Heart right ventricle (tissue), 16 donors: ENCODE results near the gene DKK2. TPM values are rescaled to one million over a fixed set of nuclear protein-coding genes. Genes with fewer than 3 reads are reported as not detected.

Experiments used
- ATAC-seq, 8 donors: fragments of 200-7000 bp; cut with Tn5 transposase; one replicate each; pipeline ENCODE4 v1.9.1; 2020; ENCODE audit warnings: mild to moderate bottlenecking in 8 of 8, moderate library complexity in 8 of 8, moderate number of reproducible peaks in 1 of 8
- DNase-seq, 2 donors: peaks; one replicate each; pipeline ENCODE4 v3.0.0-alpha.2; 2020
- H3K27ac ChIP-seq, 10 donors: fragments of 200-600 bp; sonication (generic) in 2 of 10; one replicate each; pipeline versions ENCODE4 v1.5.0 to v1.8.0; 2020 to 2022; ENCODE audit warnings: mild to moderate bottlenecking in 3 of 10
- H3K27me3 ChIP-seq, 7 donors: fragments of 200-600 bp; one replicate each; pipeline ENCODE4 v1.8.0; 2021 to 2022; ENCODE audit warnings: mild to moderate bottlenecking in 2 of 7
- H3K36me3 ChIP-seq, 9 donors: fragments of 200-600 bp; sonication (generic) in 1 of 9; one replicate each; pipeline versions ENCODE4 v1.5.0 to v1.8.0; 2020 to 2022; ENCODE audit warnings: mild to moderate bottlenecking in 2 of 9
- H3K4me1 ChIP-seq, 9 donors: fragments of 200-600 bp; sonication (generic) in 1 of 9; one replicate each; pipeline versions ENCODE4 v1.5.0 to v1.8.0; 2020 to 2022; ENCODE audit warnings: mild to moderate bottlenecking in 4 of 9
- H3K4me3 ChIP-seq, 10 donors: fragments of 200-600 bp; sonication (generic) in 2 of 10; one replicate each; pipeline versions ENCODE4 v1.5.0 to v1.8.0; 2020 to 2022; ENCODE audit warnings: mild to moderate bottlenecking in 7 of 10, moderate library complexity in 2 of 10
- H3K9me3 ChIP-seq, 11 donors: fragments of 200-600 bp in 10 of 11; sonication (generic) in 2 of 11; one replicate each; pipeline versions ENCODE4 v1.5.0 to v1.8.0; 2013 to 2022; ENCODE audit warnings: mild to moderate bottlenecking in 2 of 11, control low read depth in 1 of 11, moderate library complexity in 1 of 11
- whole genome bisulfite sequencing, 2 donors: extraction: QIAGEN DNeasy Blood & Tissue Kit; methylation state at CpG; one replicate each; pipeline ENCODE4 v1.1.7; 2013; ENCODE audit warnings: inconsistent platforms in 1 of 2; 5-methylcytosine and 5-hydroxymethylcytosine counted together
- intact Hi-C, 10 donors: fragments of 100-400 bp; cut with DNase I; formaldehyde crosslinking; loops; one replicate each; pipeline versions ENCODE4 v1.11.1 to v1.14.2; 2022
- polyA plus RNA-seq, 2 donors: library from polyadenylated mRNA; stranded (reverse); fragments of 200-250 nt; gene quantifications; one replicate each; pipeline ENCODE4 v1.2.3, GENCODE V29; 2013
- total RNA-seq, 10 donors: library from RNA; stranded (reverse); fragmentation: NEBNext Ultra II Directional in 3 of 10; extraction: Animal tissue kit (Norgen Biotek cat#: 25700) in 3 of 10; gene quantifications; one replicate each; pipeline versions ENCODE4 v1.2.1 to v1.2.4, GENCODE V29; 2021 to 2023
- TF ChIP-seq, protein P1 (sequence below), 9 donors: fragments of 200-600 bp; sonication (generic) in 2 of 9; IDR thresholded peaks; one replicate each; pipeline versions ENCODE4 v1.5.0 to v1.8.0; 2021 to 2022; ENCODE audit warnings: antibody characterized with exemption in 9 of 9, mild to moderate bottlenecking in 5 of 9, moderate library complexity in 1 of 9
- donor health status: Arrhythmogenic right ventricular cardiomyopathy.
- donor health status: ischemic (EF 13 %, LVEDD 7.1; RV severe dilation, severe dysfunction).
- donor health status: healthy with polysubstance abuse.
- donor health status: DM: no; HTN: yes; CAD: no.
- donor health status: DM: no; HTN: no; CAD: no.
- donor health status: ischemic (EF 25% LVEDD 6.9; RV normal size, moderate dysfunction).
- donor health status: ischemic (EF 25% LVEDD 5.7; RV mildly dilated, moderate dysfunction).
- donor health status: healthy.
- donor health status: DM: yes; HTN: yes; CAD: no.
- donor health status: Ischemic cardiomyopathy.
- donor health status: ischemic (EF 35%, LVEDD 5.7; RV mildly dilated, moderate dysfunction).
- donor health status: nonischemic (EF 11% LVEDD 7.7; RV severe dilation, severe dysfunction).
- donor health status: DM: yes; HTN: yes; CAD: no.
- donor health status: PGD.
- donor health status: ischemic (EF 29% LVEDD 5.4; RV normal size, mild dysfunction).
- donor health status: nonischemic (EF 23%, LVEDD 6.1; RV moderate dilation, normal function).

DKK2 gene
- total and polyA plus RNA-seq, 12 donors = 0.15 to 3.9 (median 1.9) TPM

DNA sequence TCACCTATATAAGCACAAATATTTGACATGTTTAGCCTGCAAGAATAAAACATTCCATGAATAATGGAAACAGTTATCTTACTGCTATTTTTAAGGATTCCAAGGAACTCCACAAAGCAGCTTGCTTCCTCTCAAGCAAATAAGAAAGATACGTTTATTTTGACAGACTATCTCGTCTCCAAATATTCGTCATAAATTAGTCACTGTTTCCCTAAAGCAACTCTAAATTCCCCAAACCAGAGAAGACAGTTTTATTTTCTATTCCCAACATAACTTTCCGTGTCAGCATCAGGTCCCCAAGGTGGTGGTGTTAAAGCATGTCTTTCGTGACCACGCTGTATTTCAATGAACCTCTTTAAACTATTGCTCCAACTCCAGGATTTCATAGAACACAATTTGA lies 24.3 kb upstream of the DKK2 start:
- Histone ChIP-seq H3K36me3 (no peaks in the 10 kb centered on the region), H3K27me3 (no peaks in the 10 kb centered on the region), H3K4me1 (no peaks in the 10 kb centered on the region), H3K4me3 (no peak overlapping the region), H3K9me3 (no peaks in the 10 kb centered on the region), H3K27ac (no peak overlapping the region)
- TF ChIP-seq, protein P1, sequence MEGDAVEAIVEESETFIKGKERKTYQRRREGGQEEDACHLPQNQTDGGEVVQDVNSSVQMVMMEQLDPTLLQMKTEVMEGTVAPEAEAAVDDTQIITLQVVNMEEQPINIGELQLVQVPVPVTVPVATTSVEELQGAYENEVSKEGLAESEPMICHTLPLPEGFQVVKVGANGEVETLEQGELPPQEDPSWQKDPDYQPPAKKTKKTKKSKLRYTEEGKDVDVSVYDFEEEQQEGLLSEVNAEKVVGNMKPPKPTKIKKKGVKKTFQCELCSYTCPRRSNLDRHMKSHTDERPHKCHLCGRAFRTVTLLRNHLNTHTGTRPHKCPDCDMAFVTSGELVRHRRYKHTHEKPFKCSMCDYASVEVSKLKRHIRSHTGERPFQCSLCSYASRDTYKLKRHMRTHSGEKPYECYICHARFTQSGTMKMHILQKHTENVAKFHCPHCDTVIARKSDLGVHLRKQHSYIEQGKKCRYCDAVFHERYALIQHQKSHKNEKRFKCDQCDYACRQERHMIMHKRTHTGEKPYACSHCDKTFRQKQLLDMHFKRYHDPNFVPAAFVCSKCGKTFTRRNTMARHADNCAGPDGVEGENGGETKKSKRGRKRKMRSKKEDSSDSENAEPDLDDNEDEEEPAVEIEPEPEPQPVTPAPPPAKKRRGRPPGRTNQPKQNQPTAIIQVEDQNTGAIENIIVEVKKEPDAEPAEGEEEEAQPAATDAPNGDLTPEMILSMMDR (IDR thresholded peaks at IDR 0.05) = no peak
- no peak for ATAC-seq
- 60 to 63% methylated on average over 6 of the region's 6 CpGs for WGBS, 2 donors
- intact Hi-C loops = no loop called here
- DNase-seq = no peak

DNA sequence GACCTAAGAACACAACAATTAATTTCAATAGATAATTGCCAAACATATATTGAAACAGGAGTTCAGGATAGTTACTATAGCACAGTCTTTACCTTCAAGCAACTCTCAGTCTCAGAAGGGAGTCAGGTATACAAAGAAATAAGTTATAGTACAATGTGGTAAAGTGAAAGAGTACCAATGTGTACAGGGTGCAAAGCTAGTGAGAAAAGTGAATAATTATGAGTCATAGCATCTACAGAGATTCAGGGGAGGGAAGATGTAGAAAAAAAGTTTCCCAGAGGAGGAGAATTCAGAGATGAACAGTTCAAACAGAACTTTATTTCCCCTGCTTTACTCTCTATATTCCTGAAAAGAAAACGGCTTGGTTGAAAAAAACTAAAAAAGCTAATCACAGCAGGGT lies 22.7 kb upstream of the DKK2 start:
- no peak for ATAC-seq
- H3K4me3 ChIP-seq = no peak overlapping the region

DNA sequence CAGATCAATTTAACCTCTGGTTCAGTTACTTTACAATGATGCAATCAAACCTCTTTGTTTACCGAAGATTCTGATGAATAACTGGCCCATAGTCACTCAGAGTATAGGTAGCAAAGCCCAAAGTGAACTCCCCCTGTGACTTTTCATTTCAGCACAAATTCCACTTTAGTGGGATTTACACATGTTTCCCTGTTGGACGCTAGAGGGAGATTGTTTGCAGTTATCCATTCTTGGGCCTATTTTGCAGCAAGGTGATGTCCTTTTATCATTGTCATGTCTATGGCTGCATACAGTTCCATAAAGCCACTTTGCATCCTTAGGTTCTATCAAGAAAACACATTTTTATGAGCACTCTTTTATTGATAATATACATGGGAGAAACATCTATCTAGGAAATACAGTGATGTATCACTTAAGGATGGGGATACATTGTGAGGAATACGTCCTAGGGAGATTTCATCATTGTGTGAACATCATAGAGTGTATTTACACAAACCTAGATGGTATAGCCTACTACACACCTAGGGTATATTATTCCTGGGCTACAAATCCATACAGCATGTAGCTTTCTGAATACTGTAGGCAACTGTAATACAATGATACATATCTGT lies 14.5 kb upstream of the DKK2 start:
- intact Hi-C loops = loop anchor here in 1 of 10 donors (5.0 to 10.0 kb wide), 2 partner anchors 132 to 614 kb away; no protein-coding TSS in a partner anchor
- TF ChIP-seq, protein P1 (IDR thresholded peaks at IDR 0.05) = peak in 7 of 9 donors; percentile 32 to 59 (median 42)
- DNase-seq = no peak
- H3K9me3 ChIP-seq = peaks cover 0 to 22% (median 7%) of the 10 kb centered on the region in 11 donors
- no peak overlapping the region for H3K4me3 ChIP-seq
- H3K36me3 ChIP-seq = no peaks in the 10 kb centered on the region
- ATAC-seq = no peak
- no peaks in the 10 kb centered on the region for H3K27me3 ChIP-seq
- H3K27ac ChIP-seq = no peak overlapping the region
- 51 to 61% methylated on average over 3 of the region's 3 CpGs for WGBS, 2 donors
- no peaks in the 10 kb centered on the region for H3K4me1 ChIP-seq

More for the DNA sequence above, 22.7 kb upstream of the DKK2 start:
- Histone ChIP-seq H3K36me3 (no peaks in the 10 kb centered on the region), H3K27ac (no peak overlapping the region), H3K9me3 (no peaks in the 10 kb centered on the region), H3K4me1 (no peaks in the 10 kb centered on the region), H3K27me3 (no peaks in the 10 kb centered on the region)
- TF ChIP-seq, protein P1 (IDR thresholded peaks at IDR 0.05) = no peak
- 70% methylated on average over 1 of the region's 1 CpG for WGBS, 2 donors
- intact Hi-C loops = loop anchor here in 1 of 10 donors (10.0 kb wide), 1 partner anchor 606 kb away; no protein-coding TSS in a partner anchor
- DNase-seq = no peak

DNA sequence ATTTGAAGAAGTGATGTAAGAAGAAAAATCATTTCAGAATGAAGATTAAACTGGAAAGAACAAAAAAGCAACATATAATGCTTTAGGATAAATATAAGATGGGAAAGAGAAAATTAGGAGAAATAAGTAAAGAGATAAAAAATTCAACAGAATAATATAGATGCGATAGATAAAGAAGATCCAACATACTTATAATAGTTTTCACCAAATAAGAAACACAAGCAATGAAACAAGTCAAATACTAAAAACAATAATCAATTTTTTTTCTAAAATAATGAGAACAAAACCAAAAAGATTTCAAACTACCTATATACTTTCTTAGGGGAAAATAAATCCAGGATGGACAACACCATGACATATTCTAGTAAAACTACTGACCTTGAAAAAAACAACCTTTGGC lies 10.1 kb upstream of the DKK2 start:
- no peaks in the 10 kb centered on the region for H3K4me1 ChIP-seq
- H3K4me3 ChIP-seq = no peak overlapping the region
- no peak for DNase-seq
- intact Hi-C loops = loop anchor here in 5 of 10 donors (5.0 to 10.0 kb wide), 2 partner anchors 136 to 139 kb away; no protein-coding TSS in a partner anchor
- no peaks in the 10 kb centered on the region for H3K27me3 ChIP-seq
- no peak for ATAC-seq
- TF ChIP-seq, protein P1 (IDR thresholded peaks at IDR 0.05) = no peak
- no peak overlapping the region for H3K27ac ChIP-seq
- 94 to 97% methylated on average over 1 of the region's 1 CpG for WGBS, 2 donors
- H3K36me3 ChIP-seq = no peaks in the 10 kb centered on the region
- H3K9me3 ChIP-seq = peaks cover 0 to 24% (median 7%) of the 10 kb centered on the region in 11 donors
